Neural crest cell (in vitro differentiated cells): Measurements from ENCODE around the gene ZNF80. TPM values are rescaled to one million over a fixed set of nuclear protein-coding genes. Genes with fewer than 3 reads are reported as not detected.

Source experiments
- DNase-seq: peaks from one replicate; pipeline ENCODE4 v3.0.0; 2021; ENCODE audit warnings: low read depth, mixed read lengths, low spot score
- H3K27ac Mint-ChIP-seq: one replicate; pipeline ENCODE4 v1.8.0; 2021; ENCODE audit warnings: mild to moderate bottlenecking, mixed read lengths; ENCODE audit not compliant: unreplicated experiment
- H3K27me3 Mint-ChIP-seq: 2 replicates; pipeline ENCODE4 v1.8.0; 2021; ENCODE audit warnings: low read depth, mild to moderate bottlenecking, mixed read lengths
- H3K36me3 Mint-ChIP-seq: 2 replicates; pipeline ENCODE4 v1.8.0; 2021; ENCODE audit warnings: low read depth, mild to moderate bottlenecking, mixed read lengths
- H3K4me1 Mint-ChIP-seq: 2 replicates; pipeline ENCODE4 v1.8.0; 2021; ENCODE audit warnings: mixed read lengths
- H3K4me3 Mint-ChIP-seq: one replicate; pipeline ENCODE4 v1.8.0; 2021; ENCODE audit warnings: mild to moderate bottlenecking, mixed read lengths
- H3K9me3 Mint-ChIP-seq: 2 replicates; pipeline ENCODE4 v1.8.0; 2021; ENCODE audit warnings: mixed read lengths
- CTCF ChIP-seq: fragments of 200-600 bp; sonication (generic); conservative IDR thresholded peaks from 2 replicates; pipeline ENCODE4 v1.5.0; 2021; ENCODE audit warnings: antibody characterized with exemption, mild to moderate bottlenecking
- total RNA-seq: library from RNA; stranded (reverse); gene quantifications from 2 replicates; pipeline ENCODE4 v1.2.1, GENCODE V29; 2021

Gene ZNF80
- total RNA-seq, 1 donor from 2014 or later = not detected

- peaks cover 16% of the 10 kb centered on the region for H3K9me3 Mint-ChIP-seq
- no peaks in the 10 kb centered on the region for H3K4me1 Mint-ChIP-seq
- H3K27ac Mint-ChIP-seq = no peak overlapping the region
- H3K4me3 Mint-ChIP-seq = no peak overlapping the region
- no peaks in the 10 kb centered on the region for H3K27me3 Mint-ChIP-seq
- H3K36me3 Mint-ChIP-seq = peaks cover 9% of the 10 kb centered on the region
- TF ChIP-seq CTCF = no peak
- DNase-seq = no peak
Observed at GRCh38 chr3:114272271-114272670, 34.9 kb upstream of the ZNF80 start.

GRCh38 chr3:114270019-114270418 lies 32.6 kb upstream of the ZNF80 start:
- no peaks in the 10 kb centered on the region for H3K4me1 Mint-ChIP-seq
- no peak for TF ChIP-seq CTCF
- H3K27ac Mint-ChIP-seq = no peak overlapping the region
- no peak for DNase-seq
- no peaks in the 10 kb centered on the region for H3K27me3 Mint-ChIP-seq
- peaks cover 9% of the 10 kb centered on the region for H3K36me3 Mint-ChIP-seq
- no peak overlapping the region for H3K4me3 Mint-ChIP-seq
- H3K9me3 Mint-ChIP-seq = peaks cover 13% of the 10 kb centered on the region

- peaks cover 3% of the 10 kb centered on the region for H3K27me3 Mint-ChIP-seq
- H3K27ac Mint-ChIP-seq = no peak overlapping the region
- no peak for DNase-seq
- no peaks in the 10 kb centered on the region for H3K4me1 Mint-ChIP-seq
- no peaks in the 10 kb centered on the region for H3K36me3 Mint-ChIP-seq
- peaks cover 23% of the 10 kb centered on the region for H3K9me3 Mint-ChIP-seq
- H3K4me3 Mint-ChIP-seq = no peak overlapping the region
- TF ChIP-seq CTCF = no peak
Observed at GRCh38 chr3:114260152-114260551, 22.8 kb upstream of the ZNF80 start.

GRCh38 chr3:114259566-114259965 lies 22.2 kb upstream of the ZNF80 start:
- H3K4me1 Mint-ChIP-seq = no peaks in the 10 kb centered on the region
- peaks cover 22% of the 10 kb centered on the region for H3K9me3 Mint-ChIP-seq
- no peaks in the 10 kb centered on the region for H3K36me3 Mint-ChIP-seq
- no peak for DNase-seq
- no peak overlapping the region for H3K4me3 Mint-ChIP-seq
- no peak for TF ChIP-seq CTCF
- peaks cover 3% of the 10 kb centered on the region for H3K27me3 Mint-ChIP-seq
- H3K27ac Mint-ChIP-seq = no peak overlapping the region

- DNase-seq = no peak
- H3K9me3 Mint-ChIP-seq = peaks cover 10% of the 10 kb centered on the region
- no peaks in the 10 kb centered on the region for H3K36me3 Mint-ChIP-seq
- H3K27ac Mint-ChIP-seq = no peak overlapping the region
- no peak overlapping the region for H3K4me3 Mint-ChIP-seq
- H3K27me3 Mint-ChIP-seq = peaks cover 2% of the 10 kb centered on the region
- TF ChIP-seq CTCF = no peak
- H3K4me1 Mint-ChIP-seq = no peaks in the 10 kb centered on the region
Observed at GRCh38 chr3:114253505-114253904, 16.1 kb upstream of the ZNF80 start.

- Mint-ChIP-seq H3K4me1 (no peaks in the 10 kb centered on the region), H3K36me3 (no peaks in the 10 kb centered on the region), H3K9me3 (peaks cover 10% of the 10 kb centered on the region), H3K27me3 (peaks cover 2% of the 10 kb centered on the region), H3K27ac (no peak overlapping the region), H3K4me3 (no peak overlapping the region)
- no peak for TF ChIP-seq CTCF
- no peak for DNase-seq
Observed at GRCh38 chr3:114252954-114253353, 15.6 kb upstream of the ZNF80 start.
